Mesothelial cell of epicardium (in vitro differentiated cells): Measurements from ENCODE around the gene CACNA2D1. TPM values are rescaled to one million over a fixed set of nuclear protein-coding genes. Genes with fewer than 3 reads are reported as not detected.

Source experiments
- DNase-seq, 2 experiments: peaks; one replicate each; pipeline ENCODE4 v3.0.0; 2021; ENCODE audit warnings: low spot score in 2 of 2; ENCODE audit not compliant: unreplicated experiment in 2 of 2
- H3K27ac Mint-ChIP-seq: 2 replicates; pipeline ENCODE4 v1.8.0; 2021; ENCODE audit warnings: mixed read lengths
- H3K27me3 Mint-ChIP-seq: 2 replicates; pipeline ENCODE4 v1.8.0; 2021; ENCODE audit warnings: low read depth, mixed read lengths
- H3K36me3 Mint-ChIP-seq: 2 replicates; pipeline ENCODE4 v1.8.0; 2021; ENCODE audit warnings: mixed read lengths
- H3K4me1 Mint-ChIP-seq: 2 replicates; pipeline ENCODE4 v1.8.0; 2021; ENCODE audit warnings: mixed read lengths
- H3K4me3 Mint-ChIP-seq: 2 replicates; pipeline ENCODE4 v1.8.0; 2021; ENCODE audit warnings: mild to moderate bottlenecking, moderate library complexity, mixed read lengths
- H3K9me3 Mint-ChIP-seq: 2 replicates; pipeline ENCODE4 v1.8.0; 2021; ENCODE audit warnings: mixed read lengths
- total RNA-seq: library from RNA; stranded (reverse); gene quantifications from 3 replicates; pipeline ENCODE4 v1.2.1, GENCODE V29; 2021
- TF ChIP-seq, protein P1 (sequence below): fragments of 200-600 bp; sonication (generic); IDR thresholded peaks from one replicate; pipeline ENCODE4 v1.5.0; 2021; ENCODE audit warnings: antibody characterized with exemption; ENCODE audit not compliant: unreplicated experiment

Gene CACNA2D1
- total RNA-seq, 1 donor from 2014 or later: 14.7 TPM

DNA sequence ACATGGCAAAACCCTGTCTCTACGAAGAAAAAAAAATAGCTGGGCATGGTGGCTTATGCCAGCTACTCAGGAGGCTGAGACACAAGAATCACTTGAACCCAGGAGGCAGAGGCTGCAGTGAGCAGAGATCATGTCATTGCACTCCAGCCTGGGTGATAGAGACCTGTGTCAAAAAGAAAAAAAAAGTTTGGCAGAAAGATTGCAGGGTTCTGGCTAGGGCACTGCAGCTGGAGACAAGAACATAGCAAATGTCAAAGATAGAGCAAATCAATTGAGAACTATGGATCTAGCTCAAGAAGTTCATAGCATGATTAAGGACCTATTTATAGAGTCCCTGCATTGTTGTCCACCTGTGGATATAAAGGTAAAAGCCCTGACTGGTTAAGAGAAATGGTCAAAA lies 79.5 kb downstream of the CACNA2D1 start:
- Mint-ChIP-seq H3K36me3 (no peaks in the 10 kb centered on the region), H3K27me3 (no peaks in the 10 kb centered on the region), H3K4me3 (no peak overlapping the region), H3K27ac (no peak overlapping the region), H3K9me3 (no peaks in the 10 kb centered on the region), H3K4me1 (peaks cover 1% of the 10 kb centered on the region)
- no peak for DNase-seq
- TF ChIP-seq, protein P1, sequence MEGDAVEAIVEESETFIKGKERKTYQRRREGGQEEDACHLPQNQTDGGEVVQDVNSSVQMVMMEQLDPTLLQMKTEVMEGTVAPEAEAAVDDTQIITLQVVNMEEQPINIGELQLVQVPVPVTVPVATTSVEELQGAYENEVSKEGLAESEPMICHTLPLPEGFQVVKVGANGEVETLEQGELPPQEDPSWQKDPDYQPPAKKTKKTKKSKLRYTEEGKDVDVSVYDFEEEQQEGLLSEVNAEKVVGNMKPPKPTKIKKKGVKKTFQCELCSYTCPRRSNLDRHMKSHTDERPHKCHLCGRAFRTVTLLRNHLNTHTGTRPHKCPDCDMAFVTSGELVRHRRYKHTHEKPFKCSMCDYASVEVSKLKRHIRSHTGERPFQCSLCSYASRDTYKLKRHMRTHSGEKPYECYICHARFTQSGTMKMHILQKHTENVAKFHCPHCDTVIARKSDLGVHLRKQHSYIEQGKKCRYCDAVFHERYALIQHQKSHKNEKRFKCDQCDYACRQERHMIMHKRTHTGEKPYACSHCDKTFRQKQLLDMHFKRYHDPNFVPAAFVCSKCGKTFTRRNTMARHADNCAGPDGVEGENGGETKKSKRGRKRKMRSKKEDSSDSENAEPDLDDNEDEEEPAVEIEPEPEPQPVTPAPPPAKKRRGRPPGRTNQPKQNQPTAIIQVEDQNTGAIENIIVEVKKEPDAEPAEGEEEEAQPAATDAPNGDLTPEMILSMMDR: no peak

DNA sequence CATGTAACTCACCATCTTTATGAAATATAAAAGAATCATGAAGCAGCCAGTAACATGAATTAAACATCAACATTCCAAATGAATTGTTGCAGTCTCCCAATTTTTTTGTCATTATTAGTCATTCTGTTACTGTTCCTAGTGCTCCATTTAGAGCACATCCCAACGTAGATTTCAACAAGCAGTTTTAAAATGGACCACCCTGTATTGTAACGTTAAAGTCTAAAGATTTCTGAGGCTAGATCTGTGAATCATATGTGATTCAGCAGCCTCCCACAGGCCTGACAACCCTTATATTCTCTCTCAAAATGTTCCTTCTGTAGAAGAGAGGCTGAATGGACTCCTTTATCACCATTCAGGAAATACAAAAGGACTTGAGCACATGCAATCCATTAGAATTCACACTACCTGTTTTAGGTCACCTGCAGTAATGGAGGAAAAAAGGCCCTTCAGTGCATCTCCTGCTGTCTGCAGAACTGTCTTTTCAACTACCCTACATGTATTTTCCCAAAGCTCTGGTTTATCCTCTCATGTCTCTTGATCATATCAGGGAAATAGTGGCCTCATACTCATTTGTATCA lies 81.4 kb downstream of the CACNA2D1 start:
- DNase-seq: no peak
- H3K9me3 Mint-ChIP-seq: no peaks in the 10 kb centered on the region
- H3K4me3 Mint-ChIP-seq: no peak overlapping the region
- H3K36me3 Mint-ChIP-seq: no peaks in the 10 kb centered on the region
- no peaks in the 10 kb centered on the region for H3K27me3 Mint-ChIP-seq
- TF ChIP-seq, protein P1: no peak
- peaks cover 1% of the 10 kb centered on the region for H3K4me1 Mint-ChIP-seq
- no peak overlapping the region for H3K27ac Mint-ChIP-seq

DNA sequence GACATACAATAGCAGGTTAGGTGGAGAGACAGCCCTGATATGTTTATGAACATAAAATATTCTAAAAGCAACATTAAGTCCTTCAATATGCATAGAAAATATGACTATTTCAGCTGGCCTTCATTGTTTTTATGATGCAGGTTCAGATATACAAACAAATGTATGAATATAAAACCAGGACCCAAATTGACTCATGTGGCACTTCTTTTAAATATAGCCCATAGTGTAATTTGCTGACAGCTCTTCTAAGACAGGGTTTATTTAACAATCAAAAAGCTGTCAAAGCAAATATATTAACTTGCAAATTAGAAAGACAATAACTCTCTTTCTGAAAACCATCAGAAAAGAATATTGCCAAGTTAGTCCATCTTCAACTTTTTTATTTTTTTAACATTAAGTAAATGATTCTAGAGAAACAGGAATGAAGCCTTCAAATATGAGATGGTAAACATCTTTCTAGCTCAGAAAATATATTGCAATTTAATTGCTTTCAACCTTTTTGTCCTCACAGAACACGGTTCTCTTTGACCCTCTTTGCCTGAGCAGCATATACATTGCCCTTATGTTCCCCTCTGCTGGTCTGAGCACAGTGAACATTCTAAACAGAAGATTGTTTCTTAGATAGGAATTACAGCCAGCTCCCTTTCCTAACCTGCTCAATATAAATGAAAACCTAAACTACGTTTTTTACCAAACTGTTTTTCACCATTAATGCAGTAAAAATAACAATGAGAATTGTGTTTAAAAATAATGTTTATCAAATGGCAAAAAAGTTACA lies 82.8 kb downstream of the CACNA2D1 start:
- Mint-ChIP-seq H3K4me1 (peaks cover 1% of the 10 kb centered on the region), H3K4me3 (no peak overlapping the region), H3K36me3 (no peaks in the 10 kb centered on the region), H3K27ac (no peak overlapping the region), H3K9me3 (no peaks in the 10 kb centered on the region), H3K27me3 (no peaks in the 10 kb centered on the region)
- TF ChIP-seq, protein P1: no peak
- DNase-seq: no peak

DNA sequence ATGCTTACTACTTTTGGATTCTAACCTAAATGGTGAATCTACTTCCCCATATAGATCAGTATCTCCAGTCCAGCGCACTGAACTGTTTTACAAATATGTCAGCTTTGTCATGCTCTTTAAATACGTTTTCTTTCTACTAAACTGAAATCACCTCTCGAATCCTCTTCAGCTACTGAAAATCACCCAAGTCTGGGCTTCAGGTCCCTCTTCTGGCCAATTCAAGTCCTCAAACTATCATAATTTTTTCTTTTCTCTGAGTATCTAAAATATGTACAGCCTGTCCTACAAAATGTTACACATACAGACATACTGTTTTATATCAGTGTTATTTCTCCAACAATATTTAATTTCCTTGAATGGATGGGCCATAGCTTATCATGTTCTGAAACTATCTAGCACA lies 84.2 kb downstream of the CACNA2D1 start:
- TF ChIP-seq, protein P1: no peak
- Mint-ChIP-seq H3K4me3 (no peak overlapping the region), H3K27ac (no peak overlapping the region), H3K27me3 (no peaks in the 10 kb centered on the region), H3K9me3 (no peaks in the 10 kb centered on the region), H3K4me1 (peaks cover 1% of the 10 kb centered on the region), H3K36me3 (no peaks in the 10 kb centered on the region)
- no peak for DNase-seq

- Mint-ChIP-seq H3K36me3 (no peaks in the 10 kb centered on the region), H3K27me3 (no peaks in the 10 kb centered on the region), H3K27ac (no peak overlapping the region), H3K9me3 (no peaks in the 10 kb centered on the region), H3K4me3 (no peak overlapping the region), H3K4me1 (peaks cover 1% of the 10 kb centered on the region)
- DNase-seq: no peak
- TF ChIP-seq, protein P1: no peak
These were observed 84.7 kb downstream of the CACNA2D1 start for GRCh38 chr7:82358923-82359322.
